Colonic mucosa (tissue), 4 donors: ENCODE data around the gene MOGAT3. TPM values are rescaled to one million over a fixed set of nuclear protein-coding genes. Genes with fewer than 3 reads are reported as not detected.
"Not testable (repeated sequence)": the region's sequence is repeated elsewhere in the genome, so short reads cannot be mapped to it uniquely, and the experiment has no call there.

Source experiments
- DNase-seq: peaks from one replicate; pipeline ENCODE4 v3.0.0-alpha.2; 2020
- H3K27ac ChIP-seq: fragments of 200-600 bp; one replicate; pipeline ENCODE4 v1.8.0; 2021
- H3K27me3 ChIP-seq: fragments of 200-600 bp; one replicate; pipeline ENCODE4 v1.8.0; 2021
- H3K36me3 ChIP-seq: fragments of 200-600 bp; one replicate; pipeline ENCODE4 v1.8.0; 2021
- H3K4me1 ChIP-seq: fragments of 200-600 bp; one replicate; pipeline ENCODE4 v1.8.0; 2021; ENCODE audit warnings: mild to moderate bottlenecking
- H3K4me3 ChIP-seq: fragments of 200-600 bp; one replicate; pipeline ENCODE4 v1.8.0; 2021
- H3K9ac ChIP-seq, 2 donors: one replicate each; pipeline ENCODE4 v1.7.0; 2013; ENCODE audit warnings: control low read depth in 2 of 2, low read depth in 2 of 2, low read length in 2 of 2
- H3K9me3 ChIP-seq: fragments of 200-600 bp; one replicate; pipeline ENCODE4 v1.8.0; 2021
- intact Hi-C: fragments of 100-400 bp; cut with DNase I; formaldehyde crosslinking; loops from one replicate; pipeline ENCODE4 v1.14.1; 2022
- total RNA-seq, 2 donors: library from RNA; stranded (reverse); fragmentation: NEBNext Ultra II Directional in 1 of 2; extraction: Animal tissue kit (Norgen Biotek cat#: 25700) in 1 of 2; gene quantifications; one replicate each; pipeline ENCODE4 v1.2.1, GENCODE V29; 2021
- TF ChIP-seq, protein P1 (sequence below): fragments of 200-600 bp; IDR thresholded peaks from one replicate; pipeline ENCODE4 v1.8.0; 2022; ENCODE audit warnings: antibody characterized with exemption, mild to moderate bottlenecking
- donor health status: healthy.
- donor health status: DM: no; HTN: no; CAD: no.
- donor health status: DM: no; HTN: no; CAD: no.

Gene MOGAT3
- total RNA-seq, 2 donors from 2014 or later, result 33.2 to 47.7 TPM

DNA sequence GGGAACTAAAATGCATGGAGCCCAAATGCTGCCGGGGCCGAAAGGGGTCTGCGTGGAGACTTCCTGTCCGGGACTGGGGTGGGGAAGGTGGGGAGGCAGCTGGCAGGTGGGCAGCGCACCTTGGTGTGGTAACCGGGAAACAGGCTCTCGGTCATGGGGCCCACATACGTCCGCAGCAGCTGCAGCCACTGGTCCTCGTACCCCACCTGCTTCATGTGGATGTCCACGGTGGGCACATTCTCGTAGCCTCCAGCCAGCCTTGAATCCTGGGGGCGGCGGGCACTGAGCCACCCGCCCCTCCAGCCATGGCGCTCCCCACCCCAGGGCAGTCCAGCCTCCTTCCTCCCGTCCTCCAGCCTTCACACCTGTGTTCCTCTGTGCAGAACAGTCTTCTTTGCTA is 6.6 kb upstream of the MOGAT3 start:
- Histone ChIP-seq H3K4me1 (no peaks in the 10 kb centered on the region), H3K9me3 (no peaks in the 10 kb centered on the region), H3K36me3 (no peaks in the 10 kb centered on the region), H3K27me3 (no peaks in the 10 kb centered on the region), H3K4me3 (no peak overlapping the region), H3K9ac (no peak overlapping the region), H3K27ac (no peak overlapping the region)
- DNase-seq, result no peak
- intact Hi-C loops, result no loop called here
- TF ChIP-seq, protein P1, sequence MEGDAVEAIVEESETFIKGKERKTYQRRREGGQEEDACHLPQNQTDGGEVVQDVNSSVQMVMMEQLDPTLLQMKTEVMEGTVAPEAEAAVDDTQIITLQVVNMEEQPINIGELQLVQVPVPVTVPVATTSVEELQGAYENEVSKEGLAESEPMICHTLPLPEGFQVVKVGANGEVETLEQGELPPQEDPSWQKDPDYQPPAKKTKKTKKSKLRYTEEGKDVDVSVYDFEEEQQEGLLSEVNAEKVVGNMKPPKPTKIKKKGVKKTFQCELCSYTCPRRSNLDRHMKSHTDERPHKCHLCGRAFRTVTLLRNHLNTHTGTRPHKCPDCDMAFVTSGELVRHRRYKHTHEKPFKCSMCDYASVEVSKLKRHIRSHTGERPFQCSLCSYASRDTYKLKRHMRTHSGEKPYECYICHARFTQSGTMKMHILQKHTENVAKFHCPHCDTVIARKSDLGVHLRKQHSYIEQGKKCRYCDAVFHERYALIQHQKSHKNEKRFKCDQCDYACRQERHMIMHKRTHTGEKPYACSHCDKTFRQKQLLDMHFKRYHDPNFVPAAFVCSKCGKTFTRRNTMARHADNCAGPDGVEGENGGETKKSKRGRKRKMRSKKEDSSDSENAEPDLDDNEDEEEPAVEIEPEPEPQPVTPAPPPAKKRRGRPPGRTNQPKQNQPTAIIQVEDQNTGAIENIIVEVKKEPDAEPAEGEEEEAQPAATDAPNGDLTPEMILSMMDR, result no peak

DNA sequence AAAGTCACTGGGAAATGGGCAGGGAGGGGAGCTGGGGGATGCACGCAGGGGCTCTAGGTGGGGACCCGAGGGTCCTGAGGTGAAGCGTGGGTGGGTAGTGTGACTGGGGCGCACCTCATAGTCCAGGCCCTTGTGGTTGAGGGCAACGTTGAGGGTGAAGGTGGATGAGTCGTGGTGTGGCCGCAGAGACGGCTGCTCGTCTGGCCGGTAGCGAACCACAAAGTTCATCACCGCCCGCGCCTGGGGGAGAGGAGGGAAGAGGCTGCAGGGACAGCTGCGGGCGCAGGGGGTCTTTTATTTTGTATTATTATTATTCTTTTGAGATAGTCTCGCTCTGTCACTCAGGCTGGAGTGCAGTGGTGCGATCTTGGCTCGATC is 5.8 kb upstream of the MOGAT3 start:
- Histone ChIP-seq H3K4me3 (no peak overlapping the region), H3K4me1 (no peaks in the 10 kb centered on the region), H3K36me3 (no peaks in the 10 kb centered on the region), H3K9ac (no peak overlapping the region), H3K27me3 (peaks cover 6% of the 10 kb centered on the region), H3K27ac (no peak overlapping the region), H3K9me3 (no peaks in the 10 kb centered on the region)
- TF ChIP-seq, protein P1, result no peak
- intact Hi-C loops, result no loop called here
- DNase-seq, result no peak

DNA sequence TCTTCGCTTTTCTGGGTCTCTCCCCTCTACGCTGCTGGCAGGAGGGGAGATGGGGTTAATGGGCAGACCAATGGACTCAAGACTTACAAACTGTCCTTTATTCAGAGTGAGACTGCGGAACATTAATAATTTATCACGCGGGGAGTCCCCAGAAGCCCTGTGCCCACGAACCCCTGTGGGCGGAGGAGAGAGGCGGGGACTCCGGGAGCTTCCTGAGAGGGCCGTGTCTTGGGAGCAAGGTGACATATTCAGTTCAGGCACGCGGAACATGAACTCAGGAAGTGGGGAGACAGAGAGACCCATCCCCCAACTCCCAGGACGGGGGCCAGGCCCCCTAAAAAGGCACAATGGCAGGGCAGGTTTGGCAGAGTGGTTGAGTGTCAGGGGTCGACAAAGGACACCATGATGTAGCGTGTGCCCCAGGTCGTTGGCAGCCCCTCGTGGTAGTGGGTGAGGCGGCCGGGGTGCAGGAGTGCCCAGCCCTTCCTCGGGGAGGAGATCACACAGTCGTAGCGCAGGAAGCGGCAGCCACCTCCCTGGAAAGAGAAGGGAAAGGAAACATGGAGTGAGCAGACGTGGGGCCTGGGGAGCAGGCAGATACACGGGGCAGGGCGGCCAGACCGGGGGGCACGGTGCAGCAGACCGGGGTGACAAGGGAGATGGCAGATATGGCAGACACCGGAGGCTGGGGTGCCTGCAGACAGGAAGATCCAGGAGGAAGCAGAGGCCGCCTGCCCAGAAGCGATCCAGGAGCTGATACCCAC is 5.2 kb upstream of the MOGAT3 start:
- intact Hi-C loops, result no loop called here

DNA sequence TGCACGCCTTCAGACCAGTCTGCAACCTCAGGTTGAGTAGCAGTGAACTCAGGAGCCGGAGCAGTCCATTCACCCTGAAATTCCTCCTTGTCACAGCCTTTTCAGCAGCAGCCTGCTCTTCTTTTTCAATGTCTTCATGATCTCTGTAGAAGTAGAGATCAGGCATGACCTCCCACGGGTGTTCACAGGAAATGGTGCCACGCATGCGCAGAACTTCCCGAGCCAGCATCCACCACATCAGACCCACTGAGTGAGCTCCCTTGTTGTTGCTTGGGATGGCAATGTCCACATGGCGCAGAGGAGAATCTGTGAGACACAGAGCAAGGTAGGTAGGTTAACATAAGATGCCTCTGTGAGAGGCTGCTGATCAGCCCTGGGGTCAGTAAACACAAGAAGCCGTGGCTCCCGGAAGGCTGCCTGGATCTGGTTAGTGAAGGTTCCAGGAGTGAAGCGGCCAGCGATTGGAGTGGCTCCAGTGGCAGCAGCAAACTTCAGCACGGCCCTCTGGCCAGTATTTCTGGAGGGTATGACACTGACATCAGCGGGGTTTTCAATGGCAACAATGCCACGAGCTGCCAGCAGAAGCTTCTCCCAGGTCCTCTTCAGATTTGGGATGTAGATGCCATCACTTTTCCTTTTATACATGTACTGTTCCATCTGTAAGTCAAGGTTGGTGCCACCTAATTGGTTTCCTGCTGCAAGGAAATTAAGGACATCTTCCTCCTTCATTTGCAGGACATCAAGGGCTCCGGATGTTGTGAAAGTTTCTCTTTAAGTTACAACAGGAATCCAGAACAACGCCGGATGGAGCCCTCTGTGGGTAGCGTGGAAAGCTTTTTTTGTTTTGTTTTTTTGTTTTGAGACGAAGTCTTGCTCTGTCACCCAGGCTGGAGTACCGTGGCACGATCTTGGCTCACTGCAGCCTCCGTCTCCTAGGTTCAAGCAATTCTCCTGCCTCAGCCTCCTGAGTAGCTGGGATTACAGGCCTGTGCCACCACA is 3.2 kb upstream of the MOGAT3 start:
- H3K9ac ChIP-seq, H3K27me3 ChIP-seq, H3K4me3 ChIP-seq, H3K4me1 ChIP-seq, intact Hi-C loops, H3K36me3 ChIP-seq, H3K27ac ChIP-seq, H3K9me3 ChIP-seq, DNase-seq: not testable (repeated sequence)

More for the DNA sequence above, 5.2 kb upstream of the MOGAT3 start:
- H3K27ac ChIP-seq, result no peak overlapping the region
- H3K4me3 ChIP-seq, result no peak overlapping the region
- H3K27me3 ChIP-seq, result peaks cover 8% of the 10 kb centered on the region
- H3K36me3 ChIP-seq, result no peaks in the 10 kb centered on the region
- DNase-seq, result no peak
- no peaks in the 10 kb centered on the region for H3K9me3 ChIP-seq
- no peak overlapping the region for H3K9ac ChIP-seq
- TF ChIP-seq, protein P1, result no peak
- H3K4me1 ChIP-seq, result no peaks in the 10 kb centered on the region

DNA sequence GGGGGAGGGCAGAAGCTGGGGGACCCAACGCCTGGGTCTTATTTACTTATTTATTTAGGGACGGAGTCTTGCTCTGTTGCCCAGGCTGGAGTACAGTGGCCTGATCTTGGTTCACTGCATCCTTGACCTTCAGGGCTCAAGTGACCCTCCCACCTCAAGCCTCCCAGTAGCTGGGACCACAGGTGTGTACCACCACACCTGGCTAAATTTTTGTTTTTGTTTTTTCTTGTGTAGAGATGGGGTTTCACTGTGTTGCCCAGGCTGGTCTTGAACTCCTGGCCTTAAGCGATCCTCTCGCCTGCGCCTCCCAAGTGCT is 1.7 kb upstream of the MOGAT3 start:
- Histone ChIP-seq H3K27me3 (peaks cover 8% of the 10 kb centered on the region), H3K27ac (no peak overlapping the region), H3K9me3 (no peaks in the 10 kb centered on the region), H3K36me3 (no peaks in the 10 kb centered on the region), H3K4me3 (no peak overlapping the region), H3K9ac (peak overlapping the region in 1 of 2 donors; percentile 35), H3K4me1 (no peaks in the 10 kb centered on the region)
- TF ChIP-seq, protein P1, result no peak
- DNase-seq, result no peak
- intact Hi-C loops, result no loop called here
